Activated T-cell treated with anti-CD3 and anti-CD28 coated beads for 48 hours (primary cell): ENCODE results near the gene ARMC2.

Source experiments
- DNase-seq: peaks from one replicate; pipeline ENCODE4 v3.0.0-alpha.2; 2020; ENCODE audit warnings: low read depth

The ARMC2 gene

DNA sequence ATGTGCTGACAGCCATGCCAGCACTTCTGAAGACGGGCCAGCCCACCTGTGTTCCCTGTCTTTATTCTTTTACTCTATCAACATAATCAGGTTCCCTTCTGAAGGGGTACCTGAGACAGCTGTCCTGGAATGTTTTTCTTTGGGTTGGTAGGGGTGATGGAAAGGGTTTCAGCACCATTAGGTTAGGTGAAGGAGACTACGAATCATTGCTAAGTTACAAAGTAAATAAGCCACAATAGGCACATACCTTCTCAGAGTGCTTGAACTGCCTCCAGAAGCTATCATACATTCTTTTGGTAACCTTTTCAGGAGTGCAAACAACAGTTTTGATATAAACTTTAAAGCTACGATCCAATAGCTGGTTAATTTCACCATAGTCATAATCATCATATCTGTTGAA is 140.1 kb downstream of the ARMC2 start:
- DNase-seq, result no peak

DNA sequence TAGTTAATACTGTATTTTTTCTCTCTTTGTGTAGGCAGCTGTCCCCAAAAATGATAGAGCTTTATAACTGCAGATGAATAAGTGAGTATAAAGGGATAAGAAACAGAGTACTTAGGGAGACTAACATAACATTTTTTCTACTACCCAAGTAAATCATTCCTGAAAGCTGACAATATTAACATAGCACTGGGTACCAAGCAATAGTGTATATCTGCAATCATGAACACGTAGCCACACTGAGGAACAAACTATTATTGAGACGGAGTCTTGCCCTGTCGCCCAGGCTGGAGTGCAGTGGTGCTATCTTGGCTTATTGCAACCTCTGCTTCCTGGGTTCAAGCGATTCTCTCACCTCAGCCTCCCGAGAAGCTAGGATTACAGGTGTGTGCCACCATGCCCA is 140.5 kb downstream of the ARMC2 start:
- no peak for DNase-seq

DNA sequence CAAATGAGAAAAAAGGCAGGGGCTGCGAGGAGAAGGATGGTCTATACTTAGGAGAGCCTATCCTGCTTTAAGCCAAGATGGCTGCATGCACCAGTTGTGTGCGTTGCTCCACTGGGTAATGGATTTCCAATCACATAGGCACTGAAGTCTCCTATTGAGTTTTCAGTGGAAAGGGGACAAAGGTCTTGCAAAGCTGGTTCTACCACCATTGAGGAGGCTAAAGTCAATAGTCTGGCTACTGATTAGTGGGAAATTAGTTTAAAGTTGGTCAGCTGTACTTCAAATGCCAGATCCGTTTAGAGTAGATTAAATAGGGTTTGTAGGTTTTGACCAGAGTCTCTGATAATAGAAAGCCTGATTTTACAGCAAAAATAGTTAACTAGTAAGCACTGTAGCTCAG is 141.5 kb downstream of the ARMC2 start:
- DNase-seq, result no peak

DNA sequence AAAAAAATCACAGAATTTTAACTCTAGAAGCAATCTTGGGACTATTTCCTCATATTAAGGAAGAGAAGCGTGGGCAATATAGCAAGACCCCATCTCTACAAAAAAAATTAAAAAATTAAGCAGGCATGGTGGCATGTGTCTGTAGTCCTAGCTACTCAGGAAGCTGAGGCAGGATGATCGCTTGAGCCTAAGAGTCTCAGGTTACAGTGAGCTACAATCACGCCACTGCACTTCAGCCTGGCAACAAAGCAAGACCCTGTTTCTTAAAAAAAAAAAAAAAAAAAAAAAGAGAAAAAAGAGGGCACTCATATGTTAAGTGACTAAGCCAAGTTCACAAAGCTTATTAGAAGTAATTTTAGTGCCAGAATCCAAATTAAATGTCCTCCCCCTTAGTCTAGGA is 145.7 kb downstream of the ARMC2 start:
- DNase-seq, result no peak

DNA sequence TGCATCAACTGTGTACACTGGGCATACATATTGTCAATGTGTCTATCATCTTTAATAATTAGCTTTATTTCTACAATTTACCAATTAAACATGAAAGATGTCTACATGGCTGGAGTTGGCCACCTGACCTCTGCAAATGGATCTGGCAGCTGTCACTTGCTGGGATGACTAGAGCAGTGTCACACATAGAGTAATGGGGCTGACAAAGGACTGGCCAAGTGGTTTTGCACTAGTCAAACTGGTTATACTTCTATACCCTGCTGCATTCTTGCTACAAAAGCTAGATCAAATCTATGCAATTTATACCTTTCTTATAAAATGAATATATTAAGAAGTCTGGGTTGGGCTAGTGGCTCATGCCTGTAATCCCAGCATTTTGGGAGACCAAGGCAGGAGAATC is 147.1 kb downstream of the ARMC2 start:
- DNase-seq, result no peak

DNA sequence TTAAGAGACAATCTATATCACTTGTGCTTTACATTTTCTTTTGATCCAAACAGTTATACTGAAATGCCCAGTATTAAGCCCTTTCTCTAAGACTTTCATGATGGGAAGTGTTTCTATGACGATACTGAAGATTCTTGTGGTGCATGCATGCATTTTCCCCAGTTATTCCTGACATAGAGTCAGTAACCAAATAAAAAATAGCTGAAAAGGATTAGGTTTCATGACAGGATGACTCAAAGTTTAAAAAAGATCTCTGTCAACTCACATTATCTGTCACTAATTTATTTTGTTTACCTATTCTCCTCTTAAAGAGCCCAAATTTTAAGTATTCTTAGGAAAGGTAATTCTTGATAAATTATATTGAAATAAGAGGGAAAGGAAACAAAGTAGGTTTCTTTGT is 148.0 kb downstream of the ARMC2 start:
- no peak for DNase-seq

DNA sequence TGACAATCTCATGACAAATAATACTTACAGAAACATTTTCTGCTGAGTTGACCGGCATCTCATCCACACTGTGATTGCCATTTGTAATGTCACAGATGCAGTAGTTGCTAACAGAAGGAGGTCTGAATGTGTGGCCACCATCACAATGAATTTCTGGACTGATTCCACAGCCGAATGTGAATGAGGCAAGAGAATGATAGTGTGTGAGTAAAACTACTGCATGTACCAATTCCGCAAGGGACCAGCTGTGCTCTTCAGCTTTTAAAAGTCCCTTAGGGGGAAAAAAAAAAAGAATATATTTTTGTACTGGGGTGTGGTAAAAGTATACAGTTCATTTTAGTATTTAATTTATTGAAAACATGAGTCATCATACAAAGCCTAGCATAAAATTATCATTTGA is 150.3 kb downstream of the ARMC2 start:
- DNase-seq, result no peak

DNA sequence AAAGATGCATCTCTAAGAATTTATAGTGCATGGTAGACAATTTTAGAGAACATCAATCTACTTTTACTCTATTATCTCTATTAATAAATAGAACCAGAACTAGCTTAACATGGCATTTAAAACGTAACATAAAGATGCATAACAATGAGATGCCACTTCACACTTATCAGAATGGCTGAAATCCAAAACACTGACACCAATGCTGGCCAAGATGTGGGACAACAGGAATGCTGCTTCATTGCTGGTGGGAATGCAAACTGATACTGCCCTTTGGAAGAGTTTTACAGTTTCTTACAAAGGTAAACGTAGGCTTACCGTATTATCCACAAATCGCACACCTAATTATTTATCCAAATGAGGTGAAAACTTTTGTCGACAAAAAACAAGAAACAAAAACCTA is 151.2 kb downstream of the ARMC2 start:
- no peak for DNase-seq

DNA sequence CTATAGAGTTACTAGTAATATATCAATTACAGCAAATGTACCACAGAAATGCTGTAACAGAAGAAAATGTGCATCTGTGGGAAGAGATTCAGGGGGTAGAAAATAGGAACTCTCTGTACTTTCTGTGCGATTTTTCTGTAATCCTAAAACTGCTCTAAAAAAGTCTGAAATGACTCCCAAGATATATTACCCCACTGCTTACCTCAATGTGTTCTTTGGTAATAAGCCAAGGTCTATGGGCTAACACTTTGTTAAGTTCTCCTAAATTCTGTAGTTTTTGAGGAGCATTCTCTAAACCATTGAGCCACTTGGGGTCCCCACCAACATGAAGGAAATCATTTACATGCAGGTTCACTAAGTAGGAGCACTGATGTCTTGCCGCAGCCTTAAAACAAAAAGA is 152.1 kb downstream of the ARMC2 start:
- DNase-seq, result no peak

DNA sequence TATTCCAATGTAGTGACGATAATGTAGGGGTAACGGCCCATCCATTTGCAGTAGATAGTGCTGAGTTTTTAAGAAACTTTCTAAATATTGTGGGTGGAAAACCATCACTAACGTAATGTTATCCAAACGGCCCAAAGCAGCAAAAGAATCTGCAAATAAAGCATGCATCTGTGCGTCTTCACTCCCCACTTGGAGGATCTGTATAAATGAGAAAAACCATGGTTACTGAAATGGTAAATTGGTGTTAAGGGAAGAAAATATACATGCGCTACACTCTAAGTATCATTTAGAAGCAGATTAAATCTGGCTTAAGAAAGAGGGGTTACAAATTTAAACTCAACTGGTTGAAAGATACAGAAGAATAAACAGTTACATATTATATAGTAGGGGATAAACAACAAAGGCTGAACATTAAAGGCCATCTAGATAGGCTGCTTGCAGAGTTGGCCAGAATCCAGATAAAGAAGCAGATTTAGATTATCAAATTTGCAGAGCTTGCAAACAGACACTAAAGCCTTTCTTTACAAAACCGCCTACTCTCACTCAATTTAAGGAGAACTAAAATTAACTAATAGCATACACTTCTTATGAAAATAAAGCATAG is 153.2 kb downstream of the ARMC2 start:
- DNase-seq, result no peak

DNA sequence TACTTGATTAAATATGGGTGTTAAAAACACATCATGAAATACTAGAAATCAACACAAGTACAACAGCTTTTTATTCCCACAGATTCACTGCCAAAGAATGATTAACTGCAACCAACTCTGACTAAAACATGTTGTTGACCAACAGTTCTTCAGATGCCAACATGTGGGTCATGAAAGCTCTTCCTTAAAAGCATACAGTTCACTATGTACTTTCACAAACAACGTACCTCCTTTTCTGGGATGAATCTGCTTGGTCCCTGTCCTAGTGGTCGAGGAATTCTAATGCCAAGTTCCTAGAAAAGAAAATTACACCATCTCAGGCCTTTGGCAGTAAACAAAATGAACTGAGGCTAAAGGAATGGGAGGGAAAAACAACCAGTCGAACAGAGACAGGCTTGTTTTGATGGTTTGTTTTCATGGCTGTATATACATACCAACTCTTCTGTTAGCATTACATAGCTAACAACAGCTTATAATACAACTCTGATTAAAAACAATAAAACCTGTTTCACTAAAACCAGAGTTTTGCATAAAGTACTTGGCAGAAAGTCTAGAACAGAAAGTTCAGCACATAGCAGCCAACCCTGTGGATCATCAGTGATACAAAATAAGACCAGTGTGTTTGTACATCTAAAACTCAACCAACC is 154.0 kb downstream of the ARMC2 start:
- DNase-seq, result no peak

DNA sequence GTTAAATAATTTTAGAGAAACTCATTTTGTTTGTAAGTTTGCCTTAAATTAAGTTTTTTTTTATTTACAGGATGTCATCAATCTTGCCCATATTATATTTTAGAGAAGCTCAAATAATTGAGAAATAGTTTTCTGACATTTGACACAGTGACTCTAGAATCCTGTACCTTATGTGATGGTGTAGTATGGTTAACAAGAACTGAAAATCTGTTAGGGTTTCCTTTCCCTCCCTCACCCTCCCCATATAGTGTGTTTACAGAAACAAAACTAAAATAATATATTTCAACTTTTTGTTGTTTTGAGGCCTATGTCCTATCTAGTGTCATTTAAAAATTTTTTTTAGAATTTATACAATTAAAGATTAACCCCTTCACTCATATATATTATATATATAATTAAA is 154.7 kb downstream of the ARMC2 start:
- DNase-seq, result no peak

DNA sequence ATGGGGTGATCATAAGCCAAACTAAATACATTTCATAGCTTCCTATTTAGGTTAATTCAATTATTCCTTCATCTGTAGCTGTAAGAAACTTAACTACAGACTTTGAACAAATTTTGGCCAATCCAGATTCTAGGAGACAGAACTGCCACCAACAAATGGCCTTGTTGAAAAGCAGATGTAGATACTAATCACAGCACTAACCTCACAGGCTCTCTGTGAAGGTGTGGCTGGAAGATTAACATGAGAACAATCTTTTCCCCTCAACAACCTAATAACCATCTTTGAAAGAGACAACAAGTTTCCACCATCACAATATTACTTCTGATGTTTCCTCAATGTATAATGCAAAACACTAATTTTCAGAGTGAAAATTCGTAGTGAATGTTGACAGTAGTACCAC is 158.6 kb downstream of the ARMC2 start:
- no peak for DNase-seq

DNA sequence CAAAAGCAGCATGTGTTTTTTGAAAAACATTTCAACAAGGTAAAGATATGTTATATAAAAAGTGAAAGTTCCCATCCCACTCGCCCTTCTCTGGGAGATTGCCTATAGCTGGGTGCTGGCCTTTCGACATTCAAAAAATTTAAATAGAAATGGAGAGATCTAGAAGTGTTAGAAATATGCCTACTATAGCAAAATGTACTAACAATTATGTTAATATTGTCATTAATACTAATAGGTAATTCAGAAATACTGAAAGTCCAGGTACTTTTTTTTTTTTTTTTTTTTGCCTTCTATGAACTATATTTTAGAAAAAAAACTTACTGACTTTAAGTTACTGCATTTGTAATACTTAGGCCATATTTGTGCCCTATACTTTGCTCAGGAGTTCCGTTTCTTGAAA is 159.3 kb downstream of the ARMC2 start:
- DNase-seq, result no peak

DNA sequence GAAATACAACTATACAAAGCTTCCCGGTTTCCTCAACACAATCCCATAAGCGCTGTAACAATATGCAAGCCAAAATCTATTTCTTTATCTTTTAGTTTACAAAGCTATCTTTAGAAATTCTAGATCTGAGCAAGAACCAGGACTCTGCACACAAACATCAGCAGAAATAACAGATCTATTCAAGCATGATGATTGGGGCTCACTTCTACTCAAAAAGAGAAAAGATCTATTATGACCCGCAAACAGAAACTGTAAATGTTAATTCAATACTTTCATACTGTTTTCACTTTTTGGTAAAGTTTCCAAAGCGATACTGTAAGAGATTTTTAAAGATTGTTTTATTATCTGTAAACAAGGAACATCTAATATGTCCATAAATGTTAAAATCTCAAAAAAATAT is 159.8 kb downstream of the ARMC2 start:
- DNase-seq, result no peak

DNA sequence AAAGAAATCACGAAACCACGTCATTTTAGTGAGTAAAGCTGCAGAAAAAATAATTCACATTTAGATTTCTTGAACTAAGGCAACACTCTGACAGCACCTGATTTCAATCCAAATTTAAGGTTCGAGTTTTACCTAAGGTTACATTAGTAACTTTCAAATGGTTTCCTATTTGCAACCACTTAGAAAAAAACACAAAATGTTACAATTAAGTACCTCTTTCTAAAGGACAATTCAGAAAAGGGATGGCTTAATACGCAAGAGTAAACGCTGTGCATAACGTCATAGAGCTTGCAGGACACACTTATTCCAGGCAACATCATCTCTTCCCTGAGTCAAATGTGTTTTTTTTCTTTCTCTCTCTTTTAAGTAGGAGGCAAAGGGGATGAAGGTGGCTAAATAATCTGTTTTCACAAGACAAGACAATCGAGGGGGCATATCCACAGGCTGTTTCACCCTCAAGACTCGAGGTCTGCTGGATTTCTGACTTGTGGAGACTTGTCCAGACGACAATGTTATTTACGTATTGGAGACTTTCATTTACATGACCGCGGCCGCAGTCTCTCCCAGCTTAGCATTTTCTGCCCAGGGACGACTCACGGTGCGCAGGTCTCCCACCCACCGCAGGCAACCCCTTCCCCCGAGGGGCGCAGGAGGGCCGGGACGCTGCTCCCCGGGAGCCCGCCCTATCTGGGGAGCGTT is 160.5 kb downstream of the ARMC2 start:
- peak; percentile 3 for DNase-seq

DNA sequence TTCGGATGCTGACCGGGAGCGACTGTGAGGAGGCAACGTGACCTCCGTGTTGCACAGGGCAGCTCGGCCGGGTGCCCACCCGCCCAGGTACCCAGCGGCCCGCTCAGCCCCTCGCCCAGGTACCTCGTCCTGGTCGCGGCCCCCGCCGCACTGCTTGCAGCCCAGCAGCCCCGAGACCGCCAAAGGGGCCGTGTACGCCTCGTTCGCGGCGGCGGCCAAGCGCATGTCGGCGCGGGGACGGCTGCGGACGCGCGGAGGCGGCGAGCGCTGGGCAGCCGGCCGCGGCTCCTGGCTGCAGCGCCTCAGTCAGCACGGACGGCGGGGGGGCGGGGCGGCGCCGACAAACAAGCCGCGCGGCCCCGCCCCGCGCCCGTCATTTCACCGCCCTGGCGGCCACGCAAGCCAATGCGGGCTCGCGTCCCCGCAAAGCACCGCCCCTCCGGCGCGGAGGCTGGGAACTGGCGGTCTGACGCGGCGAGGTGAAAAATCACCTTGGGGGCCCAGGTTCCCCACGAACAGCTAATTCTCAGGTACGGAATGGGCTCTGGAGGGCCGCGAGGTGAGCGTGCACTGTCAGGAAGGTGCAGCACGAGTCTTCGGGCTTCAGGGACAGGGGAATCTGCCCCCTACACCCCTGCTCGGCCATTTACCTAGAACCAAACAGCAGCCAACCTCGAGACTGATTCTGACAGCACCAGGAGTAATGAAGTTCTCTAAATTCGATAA is 161.2 kb downstream of the ARMC2 start:
- peak; percentile 90 for DNase-seq

DNA sequence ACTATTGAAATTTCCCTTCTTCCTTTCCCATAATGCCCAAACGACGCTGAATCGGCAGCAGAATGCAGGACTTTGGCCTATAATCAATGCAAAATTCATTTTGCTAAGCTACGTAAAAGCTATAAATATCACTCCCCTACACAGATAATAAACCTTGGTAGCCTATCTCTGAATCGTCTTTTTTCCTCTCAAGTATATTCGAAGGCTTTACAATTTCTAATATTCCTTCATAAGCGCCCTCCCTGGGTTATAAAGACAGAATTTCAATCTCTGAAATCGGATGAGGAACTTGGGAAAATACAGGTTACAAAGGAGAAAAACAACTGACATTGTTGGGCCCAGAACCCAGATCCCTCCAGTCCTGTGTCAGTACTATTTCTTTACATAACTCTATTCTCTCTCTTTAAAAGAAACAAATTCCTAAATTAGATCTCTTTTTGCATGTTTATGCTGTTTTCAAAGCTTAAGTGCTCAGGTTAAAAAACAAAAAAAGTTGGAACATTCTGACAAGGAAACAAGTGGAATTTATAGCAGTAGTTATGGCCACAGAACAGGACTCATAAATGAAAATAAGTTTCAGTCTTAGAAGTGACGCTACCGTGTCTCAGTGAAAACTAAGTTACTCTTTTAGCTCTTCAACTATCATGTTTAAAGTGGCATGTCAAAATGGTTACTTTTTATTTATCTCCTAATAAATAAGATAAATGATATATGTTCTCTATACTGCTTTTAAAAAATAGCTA is 161.9 kb downstream of the ARMC2 start:
- no peak for DNase-seq

DNA sequence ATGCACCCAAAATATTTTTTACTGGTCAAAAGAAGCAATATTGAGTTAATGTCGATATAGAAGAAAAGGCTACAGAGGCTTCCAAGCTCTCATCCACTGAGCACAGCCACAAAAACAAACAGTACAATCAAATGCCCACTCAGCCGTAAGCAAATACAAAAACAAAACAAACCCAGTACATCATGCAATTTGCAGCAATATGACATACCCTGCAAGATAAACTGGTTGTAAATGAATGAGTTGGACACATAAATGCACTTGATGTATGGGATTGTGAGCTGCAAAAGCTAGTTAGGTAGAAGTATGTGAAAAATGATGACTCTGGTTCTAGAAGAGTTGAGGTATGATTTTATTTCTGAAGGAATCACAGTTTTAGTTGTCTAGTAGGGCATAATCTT is 162.5 kb downstream of the ARMC2 start:
- no peak for DNase-seq

DNA sequence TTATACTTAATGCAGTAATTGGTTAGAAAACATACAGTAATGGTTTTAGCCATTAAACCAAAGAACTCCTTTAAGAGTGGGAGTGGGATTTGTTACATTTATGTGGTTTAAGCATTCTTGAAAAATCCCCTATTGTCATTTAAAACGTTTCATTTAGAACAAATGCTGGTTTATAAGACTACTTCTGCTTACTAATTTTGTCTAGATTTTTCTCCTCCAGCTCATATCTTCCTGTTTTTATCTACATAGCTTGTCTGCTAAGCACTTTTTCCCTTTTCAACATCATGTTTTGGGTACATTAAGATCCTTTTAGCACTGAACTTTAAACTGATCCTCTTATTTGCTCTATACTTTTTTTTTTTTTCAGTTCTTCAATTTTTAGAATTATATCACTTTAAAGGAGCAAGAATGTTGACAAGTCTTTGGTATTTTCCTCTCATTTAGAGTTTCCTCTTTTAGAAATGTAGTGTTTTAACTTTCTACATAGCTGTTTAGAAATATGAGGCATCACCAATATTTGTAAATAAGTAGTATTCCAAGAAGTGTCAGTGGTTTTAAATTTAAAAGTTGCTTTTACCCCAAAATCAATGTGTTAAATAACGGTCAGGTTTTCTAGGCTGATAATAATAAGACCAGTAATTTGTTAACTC is 165.6 kb downstream of the ARMC2 start:
- DNase-seq, result no peak

DNA sequence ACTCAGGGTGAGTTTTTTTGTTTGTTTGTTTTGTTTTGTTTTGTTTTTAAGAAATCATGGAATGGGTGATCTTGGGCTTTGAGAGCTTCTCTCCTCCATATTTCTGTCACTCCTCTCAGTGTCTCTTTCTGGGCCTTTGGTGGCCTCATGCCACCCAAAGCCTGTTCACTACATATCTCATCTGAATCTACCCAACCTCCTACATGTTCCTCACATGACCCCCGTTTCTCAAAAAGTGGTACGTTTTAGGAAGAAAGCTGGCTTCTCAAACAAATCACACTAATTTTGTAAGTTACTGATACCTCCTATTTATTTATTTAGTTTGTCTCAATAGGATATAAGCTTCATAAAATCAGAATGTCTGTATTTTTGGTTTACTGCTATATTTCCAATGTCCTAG is 166.4 kb downstream of the ARMC2 start:
- no peak for DNase-seq

DNA sequence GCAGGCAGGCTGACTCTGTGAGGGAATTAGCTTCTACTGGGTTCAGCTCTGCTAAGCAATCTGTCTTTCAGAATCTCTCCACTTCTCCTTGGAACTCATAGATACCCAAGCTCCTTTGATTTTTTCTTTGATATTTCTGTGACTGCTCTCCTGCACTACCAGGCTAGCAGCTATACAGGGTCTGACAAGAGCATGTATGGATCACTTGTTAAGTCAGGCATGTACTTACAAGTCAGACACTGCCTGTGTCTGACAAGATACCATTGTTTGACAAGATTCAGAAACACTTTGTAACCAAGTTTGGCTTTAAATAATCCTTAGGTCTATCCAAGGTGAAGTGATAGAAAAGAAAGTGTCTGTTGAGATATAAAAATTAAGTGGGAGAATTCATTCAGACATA is 167.0 kb downstream of the ARMC2 start:
- no peak for DNase-seq
